NCI-H460 (cell line): Measurements from ENCODE around the gene SP8. TPM values are rescaled to one million over a fixed set of nuclear protein-coding genes. Genes with fewer than 3 reads are reported as not detected.
"Not testable (repeated sequence)": the region's sequence is repeated elsewhere in the genome, so short reads cannot be mapped to it uniquely, and the experiment has no call there.

ENCODE experiments used
- DNase-seq: peaks from one replicate; pipeline ENCODE4 v3.0.0-alpha.2; 2016; ENCODE audit warnings: low read depth; ENCODE audit errors: extremely low read depth
- polyA plus RNA-seq: library from polyadenylated mRNA; depleted of rRNA; stranded (reverse); fragments of >200 nt; gene quantifications from 2 replicates; pipeline ENCODE4 v1.2.3, GENCODE V29; 2014; cell fraction: nucleus; rRNA removed
- total RNA-seq: library from RNA; depleted of rRNA; stranded (reverse); fragments of >200 nt; shearing (Covaris generic); gene quantifications from 2 replicates; pipeline ENCODE4 v1.2.3, GENCODE V29; 2014; rRNA removed

Gene SP8
- 0.06 TPM in 1 of 2 replicates, not detected in the other for total RNA-seq
- polyA plus RNA-seq = not detected in 2 replicates

DNA sequence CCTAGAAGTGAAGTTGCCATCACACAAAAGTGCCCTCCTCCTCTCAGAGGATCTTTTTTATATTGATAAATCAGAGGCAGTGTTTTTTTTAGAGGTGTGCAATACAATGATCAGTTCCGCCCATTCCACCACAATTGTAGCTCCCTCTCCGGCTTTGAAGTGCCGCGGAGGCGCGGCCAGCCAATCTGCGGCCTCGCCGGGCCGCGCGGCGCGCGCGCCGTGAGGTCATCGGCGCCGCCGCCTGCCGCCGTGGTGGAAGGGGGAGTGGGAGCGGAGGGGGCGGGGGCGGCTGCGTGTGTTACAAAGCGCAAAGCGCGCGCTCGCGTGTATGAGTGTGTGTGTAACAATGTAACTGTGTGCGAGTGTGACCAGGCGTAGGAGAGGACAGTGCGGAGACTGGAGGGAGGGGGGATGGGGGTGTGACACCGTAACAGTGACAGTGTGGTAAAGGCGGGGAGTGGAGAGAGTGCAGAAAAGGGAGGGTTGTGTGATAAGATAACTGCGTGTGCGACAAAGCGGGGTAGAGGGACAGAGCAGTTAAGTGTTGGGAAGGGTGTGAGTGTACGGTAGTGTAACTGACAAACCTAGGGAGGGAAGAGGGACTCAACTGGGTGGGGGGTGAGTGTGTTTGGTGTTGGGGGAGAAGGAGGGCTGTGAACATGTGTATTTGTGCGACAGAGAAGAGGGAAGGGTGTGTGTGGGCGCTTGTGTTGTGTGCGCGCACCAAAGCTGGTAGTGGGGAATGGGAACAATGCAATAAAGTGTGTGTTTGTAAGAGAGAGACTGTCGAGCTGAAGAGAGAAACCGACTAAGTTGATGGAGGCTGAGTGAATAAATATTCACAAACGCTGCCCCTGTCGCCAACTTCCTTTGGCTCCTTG, at the start of gene SP8:
TSS of gene SP8 (minus strand) at position 108 of the 881 bp plus-strand sequence. CDS start at position 20, 88 bp downstream.
- DNase-seq = no peak

DNA sequence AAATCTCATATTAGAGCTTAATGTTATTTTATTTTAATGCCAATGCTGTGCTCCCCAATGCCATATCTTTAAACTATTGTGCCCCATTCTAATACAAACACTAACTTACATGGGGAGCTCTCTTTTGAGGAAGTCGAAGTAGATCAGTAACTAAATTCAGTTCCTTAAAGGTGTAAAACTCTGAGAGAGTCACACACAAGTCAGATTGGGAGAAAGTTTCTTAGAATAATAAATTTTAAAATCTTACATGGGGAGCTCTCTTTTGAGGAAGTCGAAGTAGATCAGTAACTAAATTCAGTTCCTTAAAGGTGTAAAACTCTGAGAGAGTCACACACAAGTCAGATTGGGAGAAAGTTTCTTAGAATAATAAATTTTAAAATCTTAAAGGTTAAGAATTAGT, 49.7 kb upstream of the SP8 start:
- DNase-seq = not testable (repeated sequence)

DNA sequence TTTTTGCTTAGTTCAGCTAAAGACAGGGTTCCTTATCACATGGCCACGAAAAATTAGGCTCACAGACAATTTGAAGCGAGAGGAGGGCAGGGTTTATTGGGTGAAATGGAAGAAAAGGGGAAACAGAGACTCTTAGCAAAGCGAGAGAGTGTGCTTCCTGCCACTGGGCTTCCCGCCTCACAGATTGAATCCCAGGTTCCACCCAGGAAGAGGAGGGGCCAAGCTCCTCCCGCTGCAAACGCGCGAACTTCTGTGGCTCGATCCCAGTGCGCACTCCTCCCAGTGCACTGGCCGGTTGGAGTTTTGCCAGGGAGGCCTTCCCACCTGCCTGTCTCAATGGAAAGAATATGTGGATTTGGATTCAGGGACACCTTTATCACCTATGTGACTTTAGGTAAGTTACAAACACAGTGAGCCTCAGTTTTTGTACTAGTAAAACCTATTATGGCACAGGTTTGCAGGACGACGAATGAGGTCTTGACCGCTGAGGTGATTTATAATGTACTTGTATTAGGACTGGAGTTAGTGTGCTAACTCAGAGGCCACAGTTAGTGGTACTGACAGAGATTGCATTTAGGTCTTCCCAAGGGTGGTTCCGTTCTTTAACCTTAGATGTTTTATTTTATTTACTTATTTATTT, 48.5 kb upstream of the SP8 start:
- DNase-seq = no peak

DNA sequence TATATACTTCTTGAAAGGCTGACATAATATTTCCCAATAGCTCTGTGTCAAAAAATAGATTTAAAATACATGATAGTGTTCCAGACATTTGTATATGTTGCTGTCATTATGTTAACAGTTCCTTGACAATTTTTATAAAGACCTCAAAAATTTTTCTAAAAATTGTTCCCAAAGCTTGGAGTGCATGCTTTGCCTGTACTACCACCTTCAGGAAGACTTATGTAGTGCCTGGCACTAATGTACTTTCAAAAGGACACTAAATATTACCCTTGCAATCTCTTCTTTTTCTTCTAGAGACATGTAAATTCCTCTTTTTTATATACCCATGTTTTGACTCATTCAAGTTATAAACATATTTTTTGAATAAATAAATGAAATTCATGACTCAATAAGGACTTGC, 48.0 kb upstream of the SP8 start:
- DNase-seq = no peak

DNA sequence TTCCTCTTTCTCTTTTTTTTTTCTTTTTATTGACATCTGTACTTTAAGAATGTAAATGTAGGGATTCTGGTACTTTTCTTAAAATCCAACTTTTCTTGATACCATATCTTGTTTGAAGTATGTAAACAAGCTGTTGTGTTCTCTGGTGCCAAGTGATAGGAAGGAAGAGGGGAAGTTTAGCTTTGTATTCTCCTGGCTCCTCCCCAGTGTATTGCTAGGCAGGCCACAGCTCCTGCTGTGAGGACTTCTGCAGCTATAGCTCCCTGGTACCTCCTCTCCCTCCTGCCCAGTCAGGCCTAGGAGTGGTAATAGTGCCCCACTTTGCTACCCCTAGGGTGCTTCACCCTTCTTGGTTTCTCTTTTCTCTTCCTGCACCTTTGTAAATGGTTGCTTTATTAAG, 45.3 kb upstream of the SP8 start:
- no peak for DNase-seq

DNA sequence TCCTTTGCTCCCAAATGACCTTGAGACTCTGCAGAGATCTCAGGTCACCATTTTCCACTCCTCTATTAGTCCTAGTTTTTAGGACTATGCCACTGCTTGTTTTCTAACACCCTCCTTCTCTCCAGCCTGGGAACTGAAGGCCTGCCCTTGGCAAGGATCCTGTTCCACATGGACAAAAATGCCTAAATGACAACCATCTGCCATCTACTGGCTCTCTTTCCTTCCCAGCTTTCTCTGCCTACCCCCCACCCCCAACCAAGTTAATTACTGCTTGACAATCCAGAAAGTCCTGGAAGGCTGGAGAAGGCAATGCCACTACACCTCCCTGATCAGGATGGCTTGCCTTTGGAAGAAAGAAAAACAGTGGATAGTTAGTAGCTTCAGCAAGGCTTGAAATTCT, 44.8 kb upstream of the SP8 start:
- DNase-seq = no peak

DNA sequence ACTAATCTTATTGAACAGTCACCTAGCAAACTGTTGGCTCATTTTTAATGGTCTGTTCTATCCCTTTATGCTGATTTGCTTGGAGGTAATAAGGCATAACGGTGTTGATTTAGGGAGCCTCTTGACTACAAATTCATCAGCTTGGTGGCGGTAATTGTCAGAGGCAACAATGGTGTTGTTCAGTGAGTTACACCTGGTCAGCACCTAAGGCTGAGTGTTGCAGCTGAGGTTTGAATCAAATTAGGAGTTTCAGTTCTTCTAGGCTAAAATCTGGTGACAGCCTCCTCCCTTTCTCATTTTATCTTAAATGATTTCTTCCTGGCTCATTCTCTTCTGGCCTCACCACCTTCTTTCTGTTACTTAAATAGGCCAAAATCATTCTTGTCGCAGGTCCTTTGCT, 42.3 kb upstream of the SP8 start:
- no peak for DNase-seq

DNA sequence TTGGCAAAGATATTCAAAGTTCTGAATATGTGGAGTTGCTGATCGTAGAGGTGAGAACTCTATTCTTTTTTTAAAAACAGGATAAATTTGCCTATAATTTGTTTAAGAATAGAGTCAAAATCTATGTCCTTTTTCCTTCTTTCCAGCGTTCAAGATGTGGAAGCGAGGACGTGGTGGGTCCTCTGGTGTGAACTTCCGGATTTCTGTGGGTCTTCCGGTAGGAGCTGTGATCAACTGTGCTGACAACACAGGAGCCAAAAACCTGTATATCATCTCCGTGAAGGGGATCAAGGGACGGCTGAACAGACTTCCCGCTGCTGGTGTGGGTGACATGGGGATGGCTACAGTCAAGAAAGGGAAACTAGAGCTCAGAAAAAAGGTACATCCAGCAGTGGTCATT, 40.5 kb upstream of the SP8 start:
- DNase-seq = no peak

DNA sequence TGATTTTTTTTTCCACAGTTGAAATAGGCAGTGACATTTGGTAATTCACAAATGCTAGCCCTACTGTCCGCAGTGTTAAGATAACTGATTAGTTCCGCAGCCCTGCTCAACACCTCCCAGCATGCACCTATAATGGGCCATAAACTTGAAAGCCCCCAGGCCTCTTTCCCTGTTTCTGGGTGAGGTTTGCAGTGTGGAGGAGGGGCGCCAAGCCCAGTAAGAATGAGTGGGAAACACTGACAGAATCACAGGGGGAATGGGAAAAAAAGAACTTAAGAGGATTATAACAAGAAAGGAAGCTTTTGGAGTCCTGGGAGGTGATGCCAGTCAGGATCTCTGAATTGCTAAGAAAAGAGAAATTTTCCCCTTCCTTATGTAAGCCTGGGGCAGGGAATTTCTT, 39.6 kb upstream of the SP8 start:
- DNase-seq = no peak

DNA sequence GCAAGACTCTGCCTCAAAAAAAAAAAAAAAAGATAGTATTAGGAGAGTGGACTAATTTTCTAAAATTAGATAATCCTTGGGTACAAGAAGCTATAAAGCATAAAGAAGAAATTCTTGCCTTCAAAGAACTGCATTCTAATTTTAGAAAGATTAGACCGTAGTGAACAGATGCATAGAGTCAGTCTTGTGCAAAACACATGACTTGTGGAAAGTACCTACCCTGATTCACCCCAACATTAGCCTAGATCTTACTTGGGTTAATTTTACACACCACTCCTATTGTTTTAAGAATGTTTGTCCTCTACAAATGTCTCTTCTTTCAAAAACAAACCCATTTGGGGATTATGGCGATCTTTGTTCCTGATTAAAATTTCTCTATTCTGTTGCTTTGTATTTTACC, 38.9 kb upstream of the SP8 start:
- DNase-seq = no peak

DNA sequence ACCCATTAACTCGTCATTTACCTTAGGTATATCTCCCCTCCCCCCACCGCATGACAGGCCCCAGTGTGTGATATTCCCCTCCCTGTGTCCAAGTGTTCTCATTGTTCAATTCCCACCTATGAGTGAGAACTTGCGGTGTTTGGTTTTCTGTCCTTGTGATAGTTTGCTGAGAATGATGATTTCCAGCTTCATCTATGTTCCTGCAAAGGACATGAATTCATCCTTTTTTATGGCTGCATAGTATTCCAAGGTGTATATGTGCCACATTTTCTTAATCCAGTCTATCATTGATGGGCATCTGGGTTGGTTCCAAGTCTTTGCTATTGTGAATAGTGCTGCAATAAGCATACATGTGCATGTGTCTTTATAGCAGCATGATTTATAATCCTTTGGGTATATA, 34.7 kb upstream of the SP8 start:
- DNase-seq = not testable (repeated sequence)

DNA sequence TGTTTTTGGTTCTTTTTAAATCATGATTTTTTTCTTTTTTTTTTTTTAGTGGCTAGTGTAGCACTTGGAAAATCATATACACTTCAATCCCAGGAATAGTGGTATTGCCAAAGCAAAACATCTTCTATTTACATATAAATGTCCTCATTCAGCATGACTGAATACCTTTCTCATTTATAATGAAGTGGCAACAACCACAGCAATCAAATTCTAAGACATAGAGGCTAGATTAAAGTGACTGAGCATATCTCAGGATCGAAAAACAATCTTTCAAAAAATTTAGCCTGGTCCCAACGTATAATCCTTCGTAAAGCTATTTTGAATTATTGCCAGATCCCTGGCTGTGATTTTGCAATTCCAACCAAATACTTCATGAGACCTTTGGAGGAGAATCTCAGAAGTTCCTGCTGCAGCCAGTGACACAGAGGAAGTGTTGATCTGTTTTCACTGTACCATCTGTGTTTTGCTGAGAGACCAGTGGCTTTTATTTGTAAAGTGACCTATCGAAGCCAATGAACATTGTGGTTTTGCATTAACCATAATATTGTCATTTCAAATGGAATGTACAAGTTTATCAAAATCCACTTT, 29.8 kb upstream of the SP8 start:
- no peak for DNase-seq

DNA sequence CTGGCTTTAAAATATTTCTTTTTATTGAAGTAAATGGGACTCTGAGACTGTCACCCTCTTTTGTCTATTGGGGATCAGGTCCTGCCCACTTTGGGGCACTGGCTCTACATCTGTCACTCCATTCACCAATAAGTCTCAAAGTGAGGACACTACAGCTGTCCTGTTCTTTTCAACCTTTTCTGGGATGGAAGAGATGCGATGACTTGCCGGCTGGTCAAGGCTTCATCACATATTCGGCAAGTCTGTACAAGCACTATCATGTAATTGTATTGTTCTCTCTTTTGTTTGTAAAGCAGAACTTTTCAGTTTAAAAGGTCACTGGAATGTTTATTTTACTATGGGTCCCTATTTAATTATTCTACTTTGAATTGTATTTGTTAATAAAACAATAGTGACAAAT, 17.7 kb upstream of the SP8 start:
- no peak for DNase-seq

DNA sequence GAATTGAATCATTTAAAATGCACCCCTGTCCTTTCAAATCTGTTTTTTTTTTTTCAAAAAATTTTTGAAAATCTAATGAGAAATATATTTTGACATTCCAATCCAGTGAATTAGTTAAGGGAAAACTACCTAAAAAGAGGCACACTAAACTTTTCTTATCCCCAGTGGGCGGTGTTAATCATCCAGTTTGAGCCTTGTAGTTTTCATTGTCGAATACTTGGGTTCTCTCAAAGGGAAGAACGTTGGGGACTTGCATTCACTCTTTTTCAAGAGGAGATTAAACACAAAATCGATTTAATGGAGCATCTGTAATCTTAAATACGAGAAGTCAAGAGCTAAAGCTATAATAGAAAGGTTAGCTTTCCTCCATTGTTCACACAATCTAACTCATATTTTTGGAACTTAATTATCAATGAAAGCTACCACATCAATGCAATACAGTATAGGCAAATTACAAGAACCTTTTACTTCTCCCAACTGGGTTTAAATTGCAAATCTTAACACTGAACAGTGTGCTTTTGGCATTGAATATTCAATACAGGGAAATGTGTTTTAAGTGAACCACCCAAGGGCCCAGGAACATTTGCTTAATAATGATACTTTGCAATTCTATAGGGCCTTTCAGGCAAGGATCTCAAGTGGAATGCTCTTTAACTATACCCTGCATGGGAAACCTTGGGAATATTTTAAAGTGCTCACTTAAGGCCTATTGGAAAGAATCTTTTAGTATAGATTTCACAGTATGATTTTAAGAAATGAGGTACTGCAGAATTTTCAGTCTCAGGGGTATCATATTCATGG, 13.1 kb upstream of the SP8 start:
- no peak for DNase-seq

DNA sequence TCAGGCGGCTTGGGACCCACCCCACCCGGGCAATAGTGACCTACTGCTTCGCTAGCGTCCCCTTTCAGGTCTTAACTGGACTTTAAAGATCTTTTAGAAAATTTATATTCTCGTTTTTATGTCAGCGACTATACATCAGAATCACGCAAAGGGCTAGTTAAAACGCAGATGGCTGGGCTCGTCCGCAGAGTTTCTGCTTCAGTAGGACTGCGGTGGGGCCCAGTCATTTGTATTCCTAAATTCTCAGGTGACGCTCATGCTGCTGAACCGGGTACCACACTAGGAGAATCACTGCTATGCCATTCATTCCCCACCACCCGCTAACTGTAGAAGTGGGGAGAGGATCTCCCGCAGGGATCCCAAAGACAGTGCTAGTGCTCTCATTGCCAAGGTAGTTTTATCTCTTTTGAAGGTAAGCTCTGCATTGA, 12.0 kb upstream of the SP8 start:
- no peak for DNase-seq

DNA sequence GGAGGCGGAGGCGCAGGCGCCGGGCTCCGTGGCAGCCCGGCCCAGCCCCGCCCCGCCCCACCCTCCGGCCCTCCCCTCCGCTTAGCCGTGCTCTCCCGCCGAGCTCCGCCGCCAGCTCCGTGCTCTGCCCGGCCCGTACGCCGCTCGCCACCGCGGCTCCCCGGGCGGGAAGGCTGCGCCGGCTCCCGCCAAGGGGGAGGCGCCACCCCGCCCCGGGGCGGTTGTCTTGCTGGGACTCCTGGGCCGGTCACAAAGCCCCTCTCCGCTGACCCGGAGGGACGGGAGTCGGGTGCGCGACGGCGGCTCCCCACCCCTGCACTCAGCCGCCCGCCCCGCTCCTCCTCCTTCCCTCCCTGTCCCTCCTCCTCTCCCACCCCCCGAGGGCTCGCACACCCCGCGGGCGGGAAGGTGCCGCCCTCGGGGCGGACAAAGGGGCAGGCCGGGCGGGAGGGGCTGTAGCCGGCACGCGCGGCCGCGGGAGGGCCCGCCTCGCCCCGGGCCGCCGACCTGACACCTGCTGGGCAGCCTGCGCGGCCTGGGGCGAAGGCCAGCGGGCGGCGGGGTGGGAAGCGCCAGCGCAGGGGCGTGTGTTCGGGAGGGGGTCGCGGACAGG, 11.5 kb upstream of the SP8 start:
- DNase-seq = peak; percentile 59

DNA sequence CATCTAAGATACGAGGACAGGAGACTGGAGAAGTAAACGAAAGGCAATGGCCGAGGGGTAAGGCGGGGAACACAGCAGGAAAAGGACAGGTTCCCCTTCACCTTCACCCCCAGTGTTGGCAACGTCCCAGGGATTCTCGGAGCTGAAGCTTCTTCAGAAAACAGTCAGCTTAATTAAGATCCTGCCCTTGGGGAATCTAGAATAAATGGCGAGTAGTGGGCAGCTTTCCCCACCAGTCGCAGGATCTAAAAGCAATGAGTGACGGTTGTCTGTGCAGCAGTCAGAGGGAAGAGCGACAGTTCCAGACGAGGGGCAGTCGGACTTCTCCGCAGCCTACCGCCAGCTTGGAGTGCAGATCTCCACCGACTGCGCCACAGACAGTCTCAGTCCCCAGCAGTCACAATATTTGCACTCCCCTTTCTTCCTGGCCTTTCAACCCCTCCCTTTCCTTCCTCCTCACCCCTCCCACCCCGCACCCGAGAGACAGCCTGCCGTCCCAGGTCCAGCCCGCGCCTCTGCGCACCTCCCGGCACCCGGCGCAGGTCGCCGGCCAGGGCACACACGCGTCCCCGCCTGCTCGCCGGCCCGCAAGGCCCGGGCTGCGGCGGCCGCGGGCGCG, 10.9 kb upstream of the SP8 start:
- peak; percentile 6 for DNase-seq

DNA sequence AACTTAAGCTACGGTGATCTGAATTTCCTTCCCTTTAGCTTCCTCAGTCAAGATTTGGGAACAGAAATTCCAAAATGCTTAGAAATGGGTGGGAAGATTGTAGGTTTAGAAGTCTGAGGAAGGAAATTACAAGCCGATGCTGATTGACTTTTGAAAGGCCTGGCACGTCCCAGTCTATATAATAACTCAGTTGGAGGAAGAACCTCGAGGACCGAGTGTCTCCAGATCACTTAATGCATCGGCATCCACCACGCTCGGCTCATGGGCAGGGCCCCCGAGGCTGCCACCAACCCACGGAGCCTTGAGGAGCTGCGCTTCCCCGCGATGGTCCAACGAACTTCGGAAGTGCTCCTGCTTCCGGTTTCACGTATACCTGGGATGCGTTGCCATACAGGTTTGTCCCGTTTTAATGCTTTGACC, 10.4 kb upstream of the SP8 start:
- DNase-seq = no peak

DNA sequence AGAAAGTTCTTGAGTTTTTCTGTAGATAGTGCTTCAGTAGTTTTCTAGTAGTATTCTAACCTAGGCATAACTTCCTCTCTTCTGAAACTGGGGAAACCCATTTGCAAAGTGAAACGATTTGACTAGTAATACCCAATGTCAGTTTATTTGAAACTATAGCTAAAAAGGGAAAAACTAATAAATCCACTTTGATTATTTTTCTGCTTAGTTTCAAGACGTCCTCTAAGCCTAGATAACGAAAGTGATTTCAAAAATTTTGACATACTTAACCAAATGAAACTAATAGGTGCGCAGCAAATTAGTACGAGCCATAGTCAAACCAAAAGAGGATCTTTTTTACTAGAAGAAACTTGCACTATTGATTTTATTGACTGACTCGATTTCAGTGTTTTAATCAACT, 9.8 kb upstream of the SP8 start:
- DNase-seq = no peak

DNA sequence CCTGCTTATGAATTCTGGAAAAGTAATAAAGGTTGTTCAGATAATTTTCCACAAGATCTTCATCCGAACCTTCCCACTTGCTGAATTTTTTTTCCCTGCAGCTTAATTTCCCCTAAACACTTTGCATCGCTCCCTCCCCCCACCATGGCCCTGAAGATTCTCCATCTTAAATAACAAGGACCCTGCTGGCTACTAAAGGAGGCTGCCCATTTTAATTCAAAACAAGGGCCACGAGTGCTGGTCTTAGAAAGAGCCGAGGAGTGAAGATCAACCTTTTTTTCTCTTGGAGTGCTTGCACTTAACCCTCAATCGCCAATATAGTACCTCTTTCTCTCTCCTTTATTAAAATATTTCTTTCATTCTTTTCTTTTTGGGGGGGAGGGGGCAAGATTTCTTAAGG, 9.2 kb upstream of the SP8 start:
- no peak for DNase-seq
